ENCODE data around the gene SCN4B. TPM values are rescaled to one million over a fixed set of nuclear protein-coding genes. Genes with fewer than 3 reads are reported as not detected.

SCN4B gene
- total RNA-seq, 1 experiment from 2014 or later: not detected

DNA sequence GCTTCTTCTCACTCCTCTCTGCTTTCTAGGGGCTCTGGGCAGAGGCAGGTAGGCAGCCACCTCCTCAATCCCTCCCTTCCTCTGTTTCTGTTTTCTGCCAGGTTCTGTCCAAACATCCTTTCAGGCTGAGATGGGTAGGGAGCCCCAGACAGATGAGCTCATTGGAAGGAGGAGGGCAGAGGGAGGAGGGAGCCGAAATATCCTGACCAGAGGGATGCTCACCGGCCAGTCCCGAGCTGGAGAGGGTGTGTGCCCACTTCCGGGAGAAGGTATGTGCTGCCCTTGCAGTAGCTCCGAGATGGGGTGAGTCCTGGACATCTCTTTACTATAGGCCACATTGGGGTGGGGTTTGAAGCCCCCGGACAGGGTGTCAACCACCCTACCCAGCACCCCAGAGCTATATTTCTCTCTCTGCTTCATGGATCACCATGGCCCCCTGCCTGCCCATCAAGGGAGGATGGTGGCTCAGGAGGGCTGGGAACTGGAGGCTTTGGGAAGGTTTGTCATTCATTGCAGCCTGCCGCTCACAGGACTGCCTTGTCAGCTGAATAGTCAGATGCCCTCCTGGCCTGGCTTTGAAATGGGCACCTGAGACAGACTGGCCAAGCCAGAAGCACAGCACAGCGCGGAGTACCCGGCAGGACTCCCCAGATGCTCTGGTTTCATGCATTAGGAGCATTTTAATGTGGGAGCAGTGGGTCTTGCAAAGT lies 4.7 kb upstream of the SCN4B start:
- H3K27me3 Mint-ChIP-seq (ENCODE audit: unreplicated experiment): peaks cover 99% of the 10 kb centered on the region
- DNase-seq: no peak
- intact Hi-C loops (cut with micrococcal nuclease; ENCODE audit: unreplicated experiment): no loop called here
- no TSS peak for BruUV-seq (replicated peaks)
- no peaks in the 10 kb centered on the region for H3K9me3 Mint-ChIP-seq (ENCODE audit: low read depth, unreplicated experiment)
- H3K27ac Mint-ChIP-seq (ENCODE audit: unreplicated experiment): no peak overlapping the region
- peak overlapping the region; percentile 41 for H3K4me3 Mint-ChIP-seq (ENCODE audit: low read depth, unreplicated experiment)
- CTCF ChIA-PET: no interaction called here
- no peak for TF ChIP-seq CTCF (IDR thresholded peaks at IDR 0.05; ENCODE audit: unreplicated experiment)
- no peaks in the 10 kb centered on the region for H3K4me1 Mint-ChIP-seq (ENCODE audit: low read depth, unreplicated experiment)
- no peaks in the 10 kb centered on the region for H3K36me3 Mint-ChIP-seq (ENCODE audit: insufficient read depth, unreplicated experiment)

DNA sequence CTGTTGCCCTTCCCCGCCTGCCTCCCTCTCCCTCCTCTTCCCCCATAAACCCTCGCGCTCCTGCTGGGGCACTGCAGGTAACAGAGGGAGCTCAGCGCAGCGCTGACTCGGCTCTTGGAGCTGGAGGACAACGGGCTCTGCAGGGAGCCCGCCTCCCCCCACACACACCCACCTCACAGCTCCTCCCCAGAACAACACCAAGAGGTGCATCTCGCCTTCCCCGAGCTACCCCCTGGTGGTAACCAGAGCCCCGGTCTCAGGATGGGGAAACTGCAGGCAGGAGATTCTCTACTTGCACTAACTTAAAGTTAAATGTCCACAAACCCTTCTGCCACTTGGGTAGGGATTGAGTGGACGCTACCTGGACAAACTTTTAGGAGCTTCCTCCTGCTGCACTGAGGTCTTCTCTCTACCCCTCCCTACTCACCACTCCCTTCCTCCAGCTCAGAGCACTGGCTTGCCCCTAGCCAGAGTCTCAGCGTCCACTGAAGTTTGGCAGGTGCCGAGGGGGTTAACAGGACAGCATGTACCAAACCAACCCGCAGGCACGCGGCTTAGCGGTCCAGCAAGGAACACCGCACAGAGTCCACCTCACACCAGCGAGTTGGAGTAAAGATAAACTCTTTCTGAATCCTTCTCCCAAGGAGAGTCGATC lies 4.0 kb upstream of the SCN4B start:
- no peaks in the 10 kb centered on the region for H3K9me3 Mint-ChIP-seq (ENCODE audit: low read depth, unreplicated experiment)
- peak overlapping the region; percentile 41 for H3K4me3 Mint-ChIP-seq (ENCODE audit: low read depth, unreplicated experiment)
- intact Hi-C loops (cut with micrococcal nuclease; ENCODE audit: unreplicated experiment): no loop called here
- no peak for TF ChIP-seq CTCF (IDR thresholded peaks at IDR 0.05; ENCODE audit: unreplicated experiment)
- peaks cover 93% of the 10 kb centered on the region for H3K27me3 Mint-ChIP-seq (ENCODE audit: unreplicated experiment)
- DNase-seq: peak; percentile 16
- BruUV-seq (replicated peaks): no TSS peak
- H3K27ac Mint-ChIP-seq (ENCODE audit: unreplicated experiment): no peak overlapping the region
- no peaks in the 10 kb centered on the region for H3K4me1 Mint-ChIP-seq (ENCODE audit: low read depth, unreplicated experiment)
- H3K36me3 Mint-ChIP-seq (ENCODE audit: insufficient read depth, unreplicated experiment): no peaks in the 10 kb centered on the region
- CTCF ChIA-PET: interaction anchor here (2.3 kb wide), 1 partner anchor 15 kb away, joined by 14 read pairs; no protein-coding TSS in a partner anchor

DNA sequence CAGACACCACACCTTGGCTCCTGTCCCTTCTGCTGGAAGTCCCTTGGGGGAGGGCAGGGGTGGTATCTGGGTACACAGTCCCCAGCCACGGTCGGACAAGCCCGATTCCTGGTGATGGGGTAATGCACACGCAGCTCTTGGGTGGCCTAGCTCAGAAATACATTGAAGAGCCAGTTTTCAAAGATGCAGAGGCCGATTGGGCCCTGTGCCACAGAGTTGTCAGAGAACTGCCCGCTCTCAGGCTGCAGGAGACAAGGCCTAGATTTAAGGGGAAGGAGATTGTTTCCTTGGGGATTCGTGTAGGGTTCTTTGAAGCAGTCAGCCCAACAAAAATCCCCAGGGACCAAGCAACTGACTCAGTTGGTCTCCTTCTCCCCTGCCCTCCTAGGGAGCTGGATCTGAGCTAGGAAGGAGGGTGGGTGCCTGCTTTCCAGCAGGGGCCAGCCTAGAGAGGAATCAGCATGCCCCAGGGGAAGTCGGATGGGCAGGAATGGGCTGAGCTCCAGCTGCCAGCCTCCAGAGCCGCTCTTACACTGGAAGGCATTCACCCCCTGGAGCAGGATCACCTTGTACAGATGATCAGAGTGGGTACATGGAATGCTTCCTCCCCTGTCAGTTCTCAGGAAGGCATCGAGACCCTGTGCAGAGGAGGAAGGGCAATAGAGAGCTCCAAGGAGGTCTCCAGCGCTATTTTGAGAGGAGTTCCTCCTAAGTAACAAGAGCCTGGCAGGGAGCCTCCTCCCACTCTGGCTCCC lies 3.3 kb upstream of the SCN4B start:
- no TSS peak for BruUV-seq (replicated peaks)
- H3K4me3 Mint-ChIP-seq (ENCODE audit: low read depth, unreplicated experiment): no peak overlapping the region
- H3K9me3 Mint-ChIP-seq (ENCODE audit: low read depth, unreplicated experiment): no peaks in the 10 kb centered on the region
- intact Hi-C loops (cut with micrococcal nuclease; ENCODE audit: unreplicated experiment): no loop called here
- H3K27ac Mint-ChIP-seq (ENCODE audit: unreplicated experiment): no peak overlapping the region
- no peak for TF ChIP-seq CTCF (IDR thresholded peaks at IDR 0.05; ENCODE audit: unreplicated experiment)
- H3K4me1 Mint-ChIP-seq (ENCODE audit: low read depth, unreplicated experiment): no peaks in the 10 kb centered on the region
- DNase-seq: no peak
- CTCF ChIA-PET: interaction anchor here (2.3 kb wide), 1 partner anchor 16 kb away, joined by 14 read pairs; no protein-coding TSS in a partner anchor
- peaks cover 92% of the 10 kb centered on the region for H3K27me3 Mint-ChIP-seq (ENCODE audit: unreplicated experiment)
- no peaks in the 10 kb centered on the region for H3K36me3 Mint-ChIP-seq (ENCODE audit: insufficient read depth, unreplicated experiment)

DNA sequence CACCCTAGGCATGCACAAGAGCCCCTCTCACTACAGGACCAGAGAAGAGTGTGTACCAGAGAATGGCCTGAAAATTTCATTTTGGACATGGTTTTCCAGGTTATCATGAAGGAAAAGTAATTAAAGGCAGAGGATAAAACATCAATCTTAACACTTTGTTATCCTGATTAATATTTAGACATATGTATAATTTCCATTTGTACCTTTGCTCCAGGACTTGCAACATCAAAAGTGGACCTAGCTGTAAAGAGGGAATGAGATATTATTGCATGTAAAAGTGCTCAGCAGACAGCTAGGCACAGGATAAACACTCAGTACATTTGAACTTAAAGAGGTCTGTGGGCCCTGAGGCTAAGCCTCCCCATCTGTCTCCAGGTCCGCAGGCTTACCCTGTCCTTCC lies 2.0 kb upstream of the SCN4B start:
- Mint-ChIP-seq H3K27me3 (ENCODE audit: unreplicated experiment) (peaks cover 93% of the 10 kb centered on the region), H3K4me1 (ENCODE audit: low read depth, unreplicated experiment) (no peaks in the 10 kb centered on the region), H3K27ac (ENCODE audit: unreplicated experiment) (no peak overlapping the region), H3K9me3 (ENCODE audit: low read depth, unreplicated experiment) (no peaks in the 10 kb centered on the region), H3K36me3 (ENCODE audit: insufficient read depth, unreplicated experiment) (no peaks in the 10 kb centered on the region), H3K4me3 (ENCODE audit: low read depth, unreplicated experiment) (no peak overlapping the region)
- no peak for DNase-seq
- no peak for TF ChIP-seq CTCF (IDR thresholded peaks at IDR 0.05; ENCODE audit: unreplicated experiment)
- CTCF ChIA-PET: interaction anchor here (0.5 to 2.3 kb wide), 2 partner anchors 17 to 781 kb away, joined by 5 to 14 read pairs; no protein-coding TSS in a partner anchor
- BruUV-seq (replicated peaks): no TSS peak
- intact Hi-C loops (cut with micrococcal nuclease; ENCODE audit: unreplicated experiment): no loop called here

Measured in Calu3 (cell line).